ENCODE measurements around the gene CRIM1.

The CRIM1 gene

DNA sequence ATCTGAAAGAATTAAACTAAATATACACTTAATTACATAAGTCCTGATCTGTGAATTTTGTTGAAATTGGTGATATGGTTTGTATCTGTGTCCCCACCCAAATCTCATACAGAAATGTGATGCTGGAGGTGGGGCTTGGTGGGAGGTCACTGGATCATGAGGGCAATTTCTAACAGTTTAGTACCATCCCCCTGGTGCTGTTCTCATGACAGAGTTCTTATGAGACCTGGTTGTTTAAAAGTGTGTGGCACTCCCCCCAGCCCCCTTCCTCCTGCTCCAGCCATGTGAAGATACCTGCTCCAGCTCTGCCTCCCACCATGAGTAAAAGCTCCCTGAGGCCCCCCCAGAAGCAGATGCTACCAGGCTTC lies 223.7 kb downstream of the CRIM1 start:
- DNase-seq (ENCODE audit: low read depth) = no peak
- TF ChIP-seq, protein P1, sequence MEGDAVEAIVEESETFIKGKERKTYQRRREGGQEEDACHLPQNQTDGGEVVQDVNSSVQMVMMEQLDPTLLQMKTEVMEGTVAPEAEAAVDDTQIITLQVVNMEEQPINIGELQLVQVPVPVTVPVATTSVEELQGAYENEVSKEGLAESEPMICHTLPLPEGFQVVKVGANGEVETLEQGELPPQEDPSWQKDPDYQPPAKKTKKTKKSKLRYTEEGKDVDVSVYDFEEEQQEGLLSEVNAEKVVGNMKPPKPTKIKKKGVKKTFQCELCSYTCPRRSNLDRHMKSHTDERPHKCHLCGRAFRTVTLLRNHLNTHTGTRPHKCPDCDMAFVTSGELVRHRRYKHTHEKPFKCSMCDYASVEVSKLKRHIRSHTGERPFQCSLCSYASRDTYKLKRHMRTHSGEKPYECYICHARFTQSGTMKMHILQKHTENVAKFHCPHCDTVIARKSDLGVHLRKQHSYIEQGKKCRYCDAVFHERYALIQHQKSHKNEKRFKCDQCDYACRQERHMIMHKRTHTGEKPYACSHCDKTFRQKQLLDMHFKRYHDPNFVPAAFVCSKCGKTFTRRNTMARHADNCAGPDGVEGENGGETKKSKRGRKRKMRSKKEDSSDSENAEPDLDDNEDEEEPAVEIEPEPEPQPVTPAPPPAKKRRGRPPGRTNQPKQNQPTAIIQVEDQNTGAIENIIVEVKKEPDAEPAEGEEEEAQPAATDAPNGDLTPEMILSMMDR (IDR thresholded peaks at IDR 0.05; ENCODE audit: control insufficient read depth, insufficient read depth, low read depth, low read length, missing control alignments) = no peak
- H3K4me3 ChIP-seq (ENCODE audit: control insufficient read depth, low read depth, low read length) = no peak overlapping the region

DNA sequence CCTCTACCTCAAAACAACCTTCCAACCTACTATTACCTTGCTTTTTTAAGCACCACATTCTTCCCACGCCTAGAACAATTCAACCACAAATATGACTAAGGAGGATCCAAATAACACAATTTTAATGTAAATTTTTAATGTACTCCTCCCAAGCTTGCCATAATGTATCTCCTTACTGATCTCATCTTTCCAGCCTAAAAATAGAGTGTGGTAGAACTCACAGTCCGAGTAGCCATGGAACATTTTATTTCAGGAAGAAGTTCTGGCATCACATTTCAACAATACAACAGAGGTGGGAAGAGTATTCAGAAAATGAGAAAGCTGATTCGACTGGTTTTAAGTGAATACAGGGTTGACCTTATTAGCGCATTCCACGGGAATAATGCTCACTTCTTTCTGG lies 227.0 kb downstream of the CRIM1 start:
- TF ChIP-seq, protein P1 (IDR thresholded peaks at IDR 0.05; ENCODE audit: control insufficient read depth, insufficient read depth, low read depth, low read length, missing control alignments) = no peak
- no peak for DNase-seq (ENCODE audit: low read depth)
- H3K4me3 ChIP-seq (ENCODE audit: control insufficient read depth, low read depth, low read length) = no peak overlapping the region

DNA sequence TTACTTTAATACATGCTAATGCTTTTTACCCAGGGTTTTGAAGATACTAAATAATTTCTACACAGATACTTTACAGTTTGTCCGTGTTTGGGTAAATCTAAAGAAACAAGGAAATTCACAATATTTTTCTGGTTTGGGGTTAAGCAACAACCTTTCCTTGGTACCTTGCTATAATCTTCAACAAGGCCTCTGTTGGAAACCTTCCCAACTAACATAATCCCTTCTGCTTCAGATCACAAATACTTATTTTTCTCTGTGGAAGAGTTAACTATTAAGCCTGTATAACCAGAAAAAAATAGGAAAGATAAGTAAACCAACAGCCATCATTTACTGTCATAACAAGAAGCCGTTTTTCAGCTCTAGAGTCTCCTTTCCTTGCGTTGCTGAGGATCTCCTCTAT lies 227.4 kb downstream of the CRIM1 start:
- TF ChIP-seq, protein P1 (IDR thresholded peaks at IDR 0.05; ENCODE audit: control insufficient read depth, insufficient read depth, low read depth, low read length, missing control alignments) = no peak
- H3K4me3 ChIP-seq (ENCODE audit: control insufficient read depth, low read depth, low read length) = no peak overlapping the region
- DNase-seq (ENCODE audit: low read depth) = no peak

DNA sequence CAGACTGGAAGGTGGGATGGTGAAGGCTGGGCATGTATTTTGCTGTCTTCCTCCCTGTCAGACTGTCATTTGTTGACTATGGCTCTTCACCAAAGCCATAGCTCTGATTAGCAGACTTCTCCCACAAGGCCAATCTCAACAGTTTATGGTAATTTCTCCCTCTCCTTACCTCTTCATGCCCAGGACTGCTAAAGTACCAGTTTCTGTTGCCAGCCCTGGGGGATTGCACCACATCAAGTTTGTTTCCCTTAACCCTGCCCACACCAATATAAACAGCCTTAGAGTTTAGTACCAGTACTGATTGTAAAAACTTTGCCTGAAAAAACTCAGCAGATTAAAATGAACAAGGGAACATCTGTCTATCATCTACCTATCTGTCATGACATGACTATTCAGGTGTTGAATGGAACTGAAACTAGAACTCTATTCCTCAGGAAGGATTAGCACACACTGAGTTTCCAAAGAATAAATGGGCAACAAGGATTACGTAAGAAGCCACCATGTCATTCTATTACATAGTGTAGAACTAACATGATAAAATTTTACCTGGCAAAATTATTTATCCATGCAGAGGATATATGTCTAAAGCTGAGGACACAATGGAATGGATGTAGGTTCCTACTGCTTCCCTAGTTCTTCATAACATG lies 228.7 kb downstream of the CRIM1 start:
- DNase-seq (ENCODE audit: low read depth) = no peak
- TF ChIP-seq, protein P1 (IDR thresholded peaks at IDR 0.05; ENCODE audit: control insufficient read depth, insufficient read depth, low read depth, low read length, missing control alignments) = no peak
- H3K4me3 ChIP-seq (ENCODE audit: control insufficient read depth, low read depth, low read length) = no peak overlapping the region

DNA sequence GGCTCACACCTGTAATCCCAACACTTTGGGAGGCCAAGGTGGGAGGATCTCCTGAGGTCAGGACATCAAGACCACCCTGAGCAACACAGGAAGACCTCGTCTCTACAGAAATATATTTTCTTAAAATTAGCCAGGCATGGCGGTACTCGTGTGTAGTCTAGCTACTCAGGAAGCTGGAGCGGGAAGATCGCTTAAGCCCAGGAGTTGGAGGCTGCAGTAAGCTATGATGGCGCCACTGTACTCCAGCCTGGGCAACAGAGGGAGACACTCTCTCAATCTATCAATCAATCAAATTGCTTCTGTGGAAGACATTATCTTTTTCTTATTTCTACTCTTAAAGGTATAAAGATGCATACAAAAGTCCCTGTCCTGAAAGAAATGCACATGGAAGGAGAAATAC lies 231.1 kb downstream of the CRIM1 start:
- no peak for DNase-seq (ENCODE audit: low read depth)
- no peak overlapping the region for H3K4me3 ChIP-seq (ENCODE audit: control insufficient read depth, low read depth, low read length)
- TF ChIP-seq, protein P1 (IDR thresholded peaks at IDR 0.05; ENCODE audit: control insufficient read depth, insufficient read depth, low read depth, low read length, missing control alignments) = no peak

DNA sequence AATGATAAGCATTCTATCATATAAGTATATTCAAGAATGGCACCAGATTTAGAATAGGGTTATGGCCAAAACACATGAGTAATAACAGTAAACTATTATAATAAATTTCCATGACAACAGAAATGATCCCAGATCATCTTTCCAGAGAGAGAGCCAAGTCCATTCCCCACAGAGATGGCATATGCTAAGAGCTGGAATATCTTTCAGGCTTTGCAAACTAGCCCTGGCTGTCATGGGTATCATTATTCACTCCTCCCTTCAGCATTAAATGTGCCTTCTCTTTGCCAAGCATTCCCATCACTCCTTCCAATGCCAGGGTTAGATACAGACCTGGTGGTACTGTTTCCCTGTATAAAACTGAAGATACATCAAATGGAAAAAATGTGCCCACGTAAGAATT lies 231.5 kb downstream of the CRIM1 start:
- H3K4me3 ChIP-seq (ENCODE audit: control insufficient read depth, low read depth, low read length) = no peak overlapping the region
- DNase-seq (ENCODE audit: low read depth) = no peak
- TF ChIP-seq, protein P1 (IDR thresholded peaks at IDR 0.05; ENCODE audit: control insufficient read depth, insufficient read depth, low read depth, low read length, missing control alignments) = no peak

DNA sequence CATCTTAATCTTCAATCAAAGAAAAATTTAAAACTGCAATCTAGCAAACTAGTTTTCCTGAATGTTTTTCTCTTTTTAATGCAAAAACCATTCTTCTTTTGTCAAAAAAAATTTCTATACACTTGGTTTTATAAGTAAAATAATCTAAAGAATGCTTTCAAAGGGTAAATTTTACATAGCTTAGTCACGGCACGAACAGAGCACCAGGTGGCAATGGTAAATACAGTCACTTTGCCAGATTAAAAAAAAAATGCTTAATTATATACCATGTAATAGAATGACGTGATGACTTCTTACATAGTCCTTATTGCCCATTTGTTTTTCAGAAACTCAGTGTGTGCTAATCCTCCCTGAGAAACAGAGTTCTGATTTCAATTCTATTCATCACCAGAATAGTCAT lies 232.0 kb downstream of the CRIM1 start:
- H3K4me3 ChIP-seq (ENCODE audit: control insufficient read depth, low read depth, low read length) = no peak overlapping the region
- no peak for DNase-seq (ENCODE audit: low read depth)
- TF ChIP-seq, protein P1 (IDR thresholded peaks at IDR 0.05; ENCODE audit: control insufficient read depth, insufficient read depth, low read depth, low read length, missing control alignments) = no peak
